ENCODE measurements around the gene TBX2.

The TBX2 gene

GRCh38 chr17:61380836-61381525 is 18.7 kb upstream of the TBX2 start:
- TF ChIP-seq EZH2phosphoT487 (IDR thresholded peaks at IDR 0.05; ENCODE audit: borderline replicate concordance) (no peak), CTCF (conservative IDR thresholded peaks at IDR 0.05; ENCODE audit: low read length) (no peak)
- H2AFZ ChIP-seq (ENCODE audit: low read length), result no peak overlapping the region
- H3K36me3 ChIP-seq (ENCODE audit: insufficient read depth, low read length), result no peaks in the 10 kb centered on the region

GRCh38 chr17:61381537-61381936 is 18.1 kb upstream of the TBX2 start:
- H3K9ac ChIP-seq (ENCODE audit: low read depth, low read length, poor library complexity, severe bottlenecking), result no peak overlapping the region
- TF ChIP-seq EZH2phosphoT487 (IDR thresholded peaks at IDR 0.05; ENCODE audit: borderline replicate concordance) (no peak), CTCF (conservative IDR thresholded peaks at IDR 0.05; ENCODE audit: low read length) (no peak)

More at GRCh38 chr17:61380836-61381525, 18.7 kb upstream of the TBX2 start:
- no peaks in the 10 kb centered on the region for H3K4me1 ChIP-seq (ENCODE audit: insufficient read depth, low read length, poor library complexity, severe bottlenecking)
- no peak overlapping the region for H3K4me3 ChIP-seq (ENCODE audit: low read length, poor library complexity, severe bottlenecking)
- H3K9ac ChIP-seq (ENCODE audit: low read depth, low read length, poor library complexity, severe bottlenecking), result no peak overlapping the region
- no peak overlapping the region for H3K4me2 ChIP-seq (ENCODE audit: low read depth, low read length, poor library complexity, severe bottlenecking)
- H3K79me2 ChIP-seq (ENCODE audit: insufficient read depth, low read length), result no peaks in the 10 kb centered on the region
- no peaks in the 10 kb centered on the region for H4K20me1 ChIP-seq (ENCODE audit: insufficient read depth, low read length, poor library complexity, severe bottlenecking)
- H3K9me2 ChIP-seq (replicated peaks; ENCODE audit: low read depth, low read length), result no peaks in the 10 kb centered on the region
- H3F3A ChIP-seq (ENCODE audit: low read depth), result no peaks in the 10 kb centered on the region
- no peaks in the 10 kb centered on the region for H3K9me3 ChIP-seq (ENCODE audit: insufficient read depth, low read depth, low read length)
- H3K27me3 ChIP-seq (ENCODE audit: insufficient read depth, low read length, poor library complexity, severe bottlenecking), result no peaks in the 10 kb centered on the region

GRCh38 chr17:61382796-61383688 is 16.6 kb upstream of the TBX2 start:
- no peak overlapping the region for H3K4me3 ChIP-seq (ENCODE audit: low read length, poor library complexity, severe bottlenecking)
- no peaks in the 10 kb centered on the region for H3K36me3 ChIP-seq (ENCODE audit: insufficient read depth, low read length)
- no peaks in the 10 kb centered on the region for H3K9me2 ChIP-seq (replicated peaks; ENCODE audit: low read depth, low read length)
- no peaks in the 10 kb centered on the region for H3K9me3 ChIP-seq (ENCODE audit: insufficient read depth, low read depth, low read length)
- H4K20me1 ChIP-seq (ENCODE audit: insufficient read depth, low read length, poor library complexity, severe bottlenecking), result no peaks in the 10 kb centered on the region
- H2AFZ ChIP-seq (ENCODE audit: low read length), result no peak overlapping the region
- no peak overlapping the region for H3K4me2 ChIP-seq (ENCODE audit: low read depth, low read length, poor library complexity, severe bottlenecking)
- H3K27me3 ChIP-seq (ENCODE audit: insufficient read depth, low read length, poor library complexity, severe bottlenecking), result no peaks in the 10 kb centered on the region
- H3K9ac ChIP-seq (ENCODE audit: low read depth, low read length, poor library complexity, severe bottlenecking), result no peak overlapping the region
- H3F3A ChIP-seq (ENCODE audit: low read depth), result no peaks in the 10 kb centered on the region
- no peaks in the 10 kb centered on the region for H3K4me1 ChIP-seq (ENCODE audit: insufficient read depth, low read length, poor library complexity, severe bottlenecking)
- H3K79me2 ChIP-seq (ENCODE audit: insufficient read depth, low read length), result no peaks in the 10 kb centered on the region
- TF ChIP-seq EZH2phosphoT487 (IDR thresholded peaks at IDR 0.05; ENCODE audit: borderline replicate concordance) (no peak), CTCF (conservative IDR thresholded peaks at IDR 0.05; ENCODE audit: low read length) (no peak)

More at GRCh38 chr17:61381537-61381936, 18.1 kb upstream of the TBX2 start:
- Histone ChIP-seq H3K4me1 (ENCODE audit: insufficient read depth, low read length, poor library complexity, severe bottlenecking) (no peaks in the 10 kb centered on the region), H3K79me2 (ENCODE audit: insufficient read depth, low read length) (no peaks in the 10 kb centered on the region), H3K9me2 (replicated peaks; ENCODE audit: low read depth, low read length) (no peaks in the 10 kb centered on the region), H3K9me3 (ENCODE audit: insufficient read depth, low read depth, low read length) (no peaks in the 10 kb centered on the region), H3K4me3 (ENCODE audit: low read length, poor library complexity, severe bottlenecking) (no peak overlapping the region), H2AFZ (ENCODE audit: low read length) (no peak overlapping the region), H3K4me2 (ENCODE audit: low read depth, low read length, poor library complexity, severe bottlenecking) (no peak overlapping the region), H3F3A (ENCODE audit: low read depth) (no peaks in the 10 kb centered on the region), H3K36me3 (ENCODE audit: insufficient read depth, low read length) (no peaks in the 10 kb centered on the region), H4K20me1 (ENCODE audit: insufficient read depth, low read length, poor library complexity, severe bottlenecking) (no peaks in the 10 kb centered on the region), H3K27me3 (ENCODE audit: insufficient read depth, low read length, poor library complexity, severe bottlenecking) (no peaks in the 10 kb centered on the region)
